Breast epithelium (tissue), 3 donors: ENCODE data around the gene CCZ1B.
"Not testable (repeated sequence)": the region's sequence is repeated elsewhere in the genome, so short reads cannot be mapped to it uniquely, and the experiment has no call there.

Experiments
- POLR2A ChIP-seq: fragments of 450-650 bp; IDR thresholded peaks from one replicate; pipeline ENCODE4 v1.6.1; 2016; ENCODE audit warnings: antibody characterized with exemption, mild to moderate bottlenecking, moderate library complexity
- POLR2AphosphoS5 ChIP-seq, 3 donors: sonication (generic); formaldehyde crosslinking; IDR thresholded peaks; one replicate each; pipeline ENCODE4 v1.6.1; 2017; ENCODE audit warnings: antibody characterized with exemption in 3 of 3
- TF ChIP-seq, protein P1 (sequence below), 3 donors: fragments of 450-650 bp; IDR thresholded peaks; one replicate each; pipeline ENCODE4 v1.5.1; 2016 to 2017; ENCODE audit warnings: antibody characterized with exemption in 3 of 3, mild to moderate bottlenecking in 3 of 3, moderate library complexity in 3 of 3

DNA sequence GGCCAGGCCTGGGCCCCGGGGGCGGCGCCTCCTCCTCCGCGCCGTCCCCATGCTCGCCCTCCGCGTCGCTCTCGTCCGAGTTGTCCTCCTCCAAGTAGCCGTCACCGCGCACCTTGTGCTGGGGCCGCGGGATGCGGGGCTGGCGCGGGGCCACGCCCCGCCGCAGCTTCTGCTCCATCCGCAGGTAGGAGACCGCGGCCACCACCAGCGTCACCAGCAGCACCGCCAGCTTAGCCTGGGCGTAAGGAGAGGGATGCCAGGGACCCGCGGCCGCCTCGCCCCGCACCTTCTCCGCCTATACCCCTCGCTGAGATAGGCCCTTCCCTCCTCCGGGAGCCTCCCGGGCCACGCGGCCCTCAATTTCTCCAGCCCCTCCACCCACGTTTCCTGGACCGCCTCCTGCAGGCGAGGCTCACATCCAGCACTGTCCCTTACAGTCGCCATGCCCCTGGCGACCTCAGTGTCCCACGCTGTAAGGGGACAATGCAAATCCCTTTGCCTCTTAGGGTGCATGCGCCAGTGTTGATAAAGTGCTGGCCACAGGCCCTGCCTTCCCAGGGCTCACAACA lies 29.6 kb upstream of the CCZ1B start:
- TF ChIP-seq, protein P1, sequence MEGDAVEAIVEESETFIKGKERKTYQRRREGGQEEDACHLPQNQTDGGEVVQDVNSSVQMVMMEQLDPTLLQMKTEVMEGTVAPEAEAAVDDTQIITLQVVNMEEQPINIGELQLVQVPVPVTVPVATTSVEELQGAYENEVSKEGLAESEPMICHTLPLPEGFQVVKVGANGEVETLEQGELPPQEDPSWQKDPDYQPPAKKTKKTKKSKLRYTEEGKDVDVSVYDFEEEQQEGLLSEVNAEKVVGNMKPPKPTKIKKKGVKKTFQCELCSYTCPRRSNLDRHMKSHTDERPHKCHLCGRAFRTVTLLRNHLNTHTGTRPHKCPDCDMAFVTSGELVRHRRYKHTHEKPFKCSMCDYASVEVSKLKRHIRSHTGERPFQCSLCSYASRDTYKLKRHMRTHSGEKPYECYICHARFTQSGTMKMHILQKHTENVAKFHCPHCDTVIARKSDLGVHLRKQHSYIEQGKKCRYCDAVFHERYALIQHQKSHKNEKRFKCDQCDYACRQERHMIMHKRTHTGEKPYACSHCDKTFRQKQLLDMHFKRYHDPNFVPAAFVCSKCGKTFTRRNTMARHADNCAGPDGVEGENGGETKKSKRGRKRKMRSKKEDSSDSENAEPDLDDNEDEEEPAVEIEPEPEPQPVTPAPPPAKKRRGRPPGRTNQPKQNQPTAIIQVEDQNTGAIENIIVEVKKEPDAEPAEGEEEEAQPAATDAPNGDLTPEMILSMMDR (IDR thresholded peaks at IDR 0.05) = not testable (repeated sequence)
- not testable (repeated sequence) for TF ChIP-seq POLR2AphosphoS5 (IDR thresholded peaks at IDR 0.05); POLR2A
